ENCODE data around the gene MLPH. TPM values are rescaled to one million over a fixed set of nuclear protein-coding genes. Genes with fewer than 3 reads are reported as not detected.

The MLPH gene
- total and polyA plus RNA-seq, 9 of the 15 experiments (the other 6 are each of a cell fraction or from before 2014, with no cell fraction given) = 0.22 TPM; not detected in 8

DNA sequence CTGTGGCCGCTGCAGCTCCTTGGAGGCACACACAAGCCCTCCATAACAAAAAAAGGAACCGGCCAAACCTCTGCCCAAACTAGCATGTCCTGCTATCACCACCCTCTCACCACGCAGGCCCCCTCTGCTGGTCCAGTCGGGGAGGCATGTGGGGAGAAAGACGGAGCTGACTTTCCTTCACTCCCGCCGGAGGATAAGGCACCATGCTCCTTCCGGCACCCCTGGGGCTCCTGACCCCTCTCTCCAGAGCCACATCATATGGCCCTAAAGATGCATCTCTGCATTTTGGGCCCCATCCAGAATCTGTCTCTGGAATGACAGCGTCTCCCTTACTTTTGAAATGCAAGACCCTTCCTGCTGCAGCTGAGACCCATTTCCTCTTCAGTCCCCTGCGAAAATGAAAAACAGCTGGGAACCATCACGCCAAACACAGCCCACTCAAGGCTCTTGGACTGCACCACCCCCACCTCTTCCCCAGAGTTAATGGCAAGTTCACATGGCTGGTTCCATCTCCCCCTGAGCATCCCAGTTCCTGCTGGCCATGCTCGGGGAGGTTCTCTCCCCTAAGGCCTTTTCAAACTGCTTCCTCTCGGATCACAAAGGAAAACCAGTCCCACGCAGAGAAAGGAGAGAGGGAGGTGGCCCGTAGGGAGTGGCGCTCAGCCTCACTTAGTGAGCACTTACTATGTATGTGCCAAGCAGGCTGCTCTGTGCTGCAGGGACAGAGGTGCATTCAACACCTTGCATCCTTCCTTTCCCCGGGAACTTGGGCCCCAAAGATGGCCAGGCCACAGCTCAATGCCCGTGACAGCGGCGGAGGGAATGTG, 35.2 kb upstream of the MLPH start (continued):
- TF ChIP-seq CTCFL (IDR thresholded peaks at IDR 0.05; ENCODE audit: borderline replicate concordance, insufficient read depth, low read depth, low read length, poor library complexity, severe bottlenecking) = peak; percentile 21
- no peak for TF ChIP-seq ZNF644 (tag; IDR thresholded peaks at IDR 0.05; ENCODE audit: low read depth)

- Histone ChIP-seq H3K9me1 (ENCODE audit: control insufficient read depth, insufficient read depth, low read length) (no peaks in the 10 kb centered on the region), H3K4me2 (ENCODE audit: insufficient read depth, low read length) (no peak overlapping the region), H4K20me1 (replicated peaks; ENCODE audit: control insufficient read depth, insufficient read depth, low read length) (no peaks in the 10 kb centered on the region), H3K9me3 (replicated peaks; ENCODE audit: control insufficient read depth, insufficient read depth, low read depth, low read length) (no peaks in the 10 kb centered on the region), H3K9ac (ENCODE audit: insufficient read depth in 1 of 2, low read depth in 2 of 2, low read length in 2 of 2) (no peak overlapping the region), H3K27ac (ENCODE audit: extremely low read depth, low read depth, low read length) (no peak overlapping the region), H3K4me3 (no peak overlapping the region), H2AFZ (ENCODE audit: low read depth, low read length) (no peak overlapping the region), H3K4me1 (replicated peaks in 1 of 2; ENCODE audit: control insufficient read depth in 2 of 2, insufficient read depth in 2 of 2, low read length in 2 of 2) (no peaks in the 10 kb centered on the region), H3K27me3 (ENCODE audit: control insufficient read depth in 2 of 2, insufficient read depth in 2 of 2, low read length in 2 of 2) (peaks cover 0 to 23% of the 10 kb centered on the region in 2 experiments; a peak in 2 of 5 replicates), H3K36me3 (ENCODE audit: control insufficient read depth, insufficient read depth, low read length) (no peaks in the 10 kb centered on the region), H3K79me2 (ENCODE audit: control insufficient read depth, insufficient read depth, low read length) (no peaks in the 10 kb centered on the region)
- 17% methylated on average over 3 of the region's 3 CpGs for WGBS (ENCODE audit: insufficient coverage, low coverage, missing lambda C conversion rate)
- POLR2A ChIA-PET = no interaction called here
- DNase-seq (ENCODE audit: extremely low read depth in 1 of 4, low spot score in 3 of 4) (no peak), FAIRE-seq (no peak), ATAC-seq (no peak)
- intact Hi-C loops (cut with micrococcal nuclease) (no loop called here), in situ Hi-C loops (cut with MboI) (no loop called here)
- BruUV-seq (replicated peaks) = no TSS peak
- CTCF ChIA-PET (ENCODE audit: low intra/inter-chr PET ratio) = no interaction called here
- TF ChIP-seq ZNF253 (CRISPR knock-in tag; conservative IDR thresholded peaks at IDR 0.05) (no peak), ATF2 (CRISPR knock-in tag; IDR thresholded peaks at IDR 0.05) (no peak), STAT5A (IDR thresholded peaks at IDR 0.05; ENCODE audit: borderline replicate concordance, low read length) (no peak), TCF7L2 (IDR thresholded peaks at IDR 0.05; ENCODE audit: low read depth, low read length) (no peak), POU5F1 (IDR thresholded peaks at IDR 0.05; ENCODE audit: borderline replicate concordance, low read depth, low read length, partially characterized antibody) (no peak)
- TF ChIP-seq, protein P1, sequence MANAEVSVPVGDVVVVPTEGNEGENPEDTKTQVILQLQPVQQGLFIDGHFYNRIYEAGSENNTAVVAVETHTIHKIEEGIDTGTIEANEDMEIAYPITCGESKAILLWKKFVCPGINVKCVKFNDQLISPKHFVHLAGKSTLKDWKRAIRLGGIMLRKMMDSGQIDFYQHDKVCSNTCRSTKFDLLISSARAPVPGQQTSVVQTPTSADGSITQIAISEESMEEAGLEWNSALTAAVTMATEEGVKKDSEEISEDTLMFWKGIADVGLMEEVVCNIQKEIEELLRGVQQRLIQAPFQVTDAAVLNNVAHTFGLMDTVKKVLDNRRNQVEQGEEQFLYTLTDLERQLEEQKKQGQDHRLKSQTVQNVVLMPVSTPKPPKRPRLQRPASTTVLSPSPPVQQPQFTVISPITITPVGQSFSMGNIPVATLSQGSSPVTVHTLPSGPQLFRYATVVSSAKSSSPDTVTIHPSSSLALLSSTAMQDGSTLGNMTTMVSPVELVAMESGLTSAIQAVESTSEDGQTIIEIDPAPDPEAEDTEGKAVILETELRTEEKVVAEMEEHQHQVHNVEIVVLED (CRISPR knock-in tag; IDR thresholded peaks at IDR 0.05) = no peak
- TF ChIP-seq, protein P2, sequence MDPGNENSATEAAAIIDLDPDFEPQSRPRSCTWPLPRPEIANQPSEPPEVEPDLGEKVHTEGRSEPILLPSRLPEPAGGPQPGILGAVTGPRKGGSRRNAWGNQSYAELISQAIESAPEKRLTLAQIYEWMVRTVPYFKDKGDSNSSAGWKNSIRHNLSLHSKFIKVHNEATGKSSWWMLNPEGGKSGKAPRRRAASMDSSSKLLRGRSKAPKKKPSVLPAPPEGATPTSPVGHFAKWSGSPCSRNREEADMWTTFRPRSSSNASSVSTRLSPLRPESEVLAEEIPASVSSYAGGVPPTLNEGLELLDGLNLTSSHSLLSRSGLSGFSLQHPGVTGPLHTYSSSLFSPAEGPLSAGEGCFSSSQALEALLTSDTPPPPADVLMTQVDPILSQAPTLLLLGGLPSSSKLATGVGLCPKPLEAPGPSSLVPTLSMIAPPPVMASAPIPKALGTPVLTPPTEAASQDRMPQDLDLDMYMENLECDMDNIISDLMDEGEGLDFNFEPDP (CRISPR knock-in tag; IDR thresholded peaks at IDR 0.05) = no peak
- TF ChIP-seq, protein P3, sequence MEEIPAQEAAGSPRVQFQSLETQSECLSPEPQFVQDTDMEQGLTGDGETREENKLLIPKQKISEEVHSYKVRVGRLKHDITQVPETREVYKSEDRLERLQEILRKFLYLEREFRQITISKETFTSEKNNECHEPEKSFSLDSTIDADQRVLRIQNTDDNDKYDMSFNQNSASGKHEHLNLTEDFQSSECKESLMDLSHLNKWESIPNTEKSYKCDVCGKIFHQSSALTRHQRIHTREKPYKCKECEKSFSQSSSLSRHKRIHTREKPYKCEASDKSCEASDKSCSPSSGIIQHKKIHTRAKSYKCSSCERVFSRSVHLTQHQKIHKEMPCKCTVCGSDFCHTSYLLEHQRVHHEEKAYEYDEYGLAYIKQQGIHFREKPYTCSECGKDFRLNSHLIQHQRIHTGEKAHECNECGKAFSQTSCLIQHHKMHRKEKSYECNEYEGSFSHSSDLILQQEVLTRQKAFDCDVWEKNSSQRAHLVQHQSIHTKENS (CRISPR knock-in tag; IDR thresholded peaks at IDR 0.05) = no peak
Measured at GRCh38 chr2:237452861-237453260, 34.2 kb upstream of the MLPH start.

Measured in K562 (cell line).